ENCODE measurements around the gene FOXF1. TPM values are rescaled to one million over a fixed set of nuclear protein-coding genes. Genes with fewer than 3 reads are reported as not detected.

Gene FOXF1
- total RNA-seq, 1 experiment from 2014 or later, result not detected

DNA sequence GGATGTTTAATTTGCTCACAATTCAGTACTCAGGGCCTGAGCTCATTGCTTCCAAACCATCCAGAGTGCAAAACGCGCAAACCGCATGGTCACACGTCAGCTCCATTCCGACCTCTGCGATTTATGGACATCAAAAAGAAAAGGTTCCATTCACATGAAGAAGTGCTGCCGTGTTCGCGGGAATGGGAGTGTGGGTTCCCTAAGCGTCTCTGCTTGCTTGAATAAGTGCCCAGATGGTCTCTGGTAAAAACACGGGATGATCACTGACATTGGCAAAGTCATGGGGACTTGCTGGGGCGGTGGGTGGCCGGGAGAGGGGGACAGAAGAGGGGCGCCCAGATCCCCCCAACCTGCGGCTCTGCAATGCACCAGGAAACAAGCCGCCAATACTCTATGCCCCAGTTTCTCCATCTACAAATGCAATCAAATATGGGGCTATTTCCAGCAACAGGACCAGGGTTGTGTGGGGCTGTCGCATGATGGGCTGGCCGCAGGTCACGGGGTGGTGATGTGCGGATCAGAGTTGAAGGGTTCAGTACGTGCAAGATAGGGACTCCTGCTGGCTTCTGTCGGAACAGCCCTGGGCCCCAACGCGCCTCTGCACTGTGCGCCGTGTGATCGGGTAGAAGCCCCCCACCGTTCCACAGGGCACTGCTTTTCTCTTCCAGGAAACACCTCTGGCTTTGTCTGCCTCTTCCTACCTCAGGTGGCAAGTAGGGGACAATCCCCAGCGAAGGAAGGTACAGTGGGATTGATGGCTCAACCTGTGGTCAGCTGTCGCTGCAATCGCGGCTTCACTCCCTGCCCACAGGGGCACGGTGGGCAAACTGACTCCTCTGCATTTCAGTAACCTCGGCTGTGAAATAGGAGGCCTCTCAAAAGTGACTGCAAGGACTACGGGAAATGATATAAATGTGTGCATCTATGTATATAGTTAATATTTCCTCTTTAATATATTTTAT is 11.2 kb downstream of the FOXF1 start:
- H3K9me2 ChIP-seq (replicated peaks; ENCODE audit: low read length), result no peaks in the 10 kb centered on the region
- CTCF ChIA-PET, result no interaction called here
- TF ChIP-seq, protein P1, sequence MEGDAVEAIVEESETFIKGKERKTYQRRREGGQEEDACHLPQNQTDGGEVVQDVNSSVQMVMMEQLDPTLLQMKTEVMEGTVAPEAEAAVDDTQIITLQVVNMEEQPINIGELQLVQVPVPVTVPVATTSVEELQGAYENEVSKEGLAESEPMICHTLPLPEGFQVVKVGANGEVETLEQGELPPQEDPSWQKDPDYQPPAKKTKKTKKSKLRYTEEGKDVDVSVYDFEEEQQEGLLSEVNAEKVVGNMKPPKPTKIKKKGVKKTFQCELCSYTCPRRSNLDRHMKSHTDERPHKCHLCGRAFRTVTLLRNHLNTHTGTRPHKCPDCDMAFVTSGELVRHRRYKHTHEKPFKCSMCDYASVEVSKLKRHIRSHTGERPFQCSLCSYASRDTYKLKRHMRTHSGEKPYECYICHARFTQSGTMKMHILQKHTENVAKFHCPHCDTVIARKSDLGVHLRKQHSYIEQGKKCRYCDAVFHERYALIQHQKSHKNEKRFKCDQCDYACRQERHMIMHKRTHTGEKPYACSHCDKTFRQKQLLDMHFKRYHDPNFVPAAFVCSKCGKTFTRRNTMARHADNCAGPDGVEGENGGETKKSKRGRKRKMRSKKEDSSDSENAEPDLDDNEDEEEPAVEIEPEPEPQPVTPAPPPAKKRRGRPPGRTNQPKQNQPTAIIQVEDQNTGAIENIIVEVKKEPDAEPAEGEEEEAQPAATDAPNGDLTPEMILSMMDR (conservative IDR thresholded peaks at IDR 0.05; ENCODE audit: low read depth, low read length), result no peak
- TF ChIP-seq EZH2phosphoT487 (IDR thresholded peaks at IDR 0.05; ENCODE audit: borderline replicate concordance, low read length), result no peak
- TF ChIP-seq EZH2 (IDR thresholded peaks at IDR 0.05; ENCODE audit: low read length, unreplicated experiment), result no peak
- no peak for ATAC-seq
- no peaks in the 10 kb centered on the region for H3F3A ChIP-seq (ENCODE audit: low read length, unreplicated experiment)
- no peak overlapping the region for H3K27ac ChIP-seq (ENCODE audit: low read length)
- no peak overlapping the region for H2AFZ ChIP-seq (ENCODE audit: low read length)
- H4K20me1 ChIP-seq (ENCODE audit: low read length), result no peaks in the 10 kb centered on the region
- H3K27me3 ChIP-seq (ENCODE audit: low read length), result peaks cover 23% of the 10 kb centered on the region
- POLR2A ChIA-PET (ENCODE audit: unreplicated experiment), result no interaction called here
- H3K36me3 ChIP-seq (ENCODE audit: low read depth, low read length), result no peaks in the 10 kb centered on the region
- H3K4me2 ChIP-seq (ENCODE audit: low read length), result no peak overlapping the region
- no peaks in the 10 kb centered on the region for H3K9me3 ChIP-seq (ENCODE audit: low read length)
- H3K4me3 ChIP-seq (ENCODE audit: low read length), result no peak overlapping the region
- no peak overlapping the region for H3K9ac ChIP-seq (ENCODE audit: low read length)
- 0 out of 2 replicates have a peak, but pooled peaks cover 6% of the 10 kb centered on the region for H3K4me1 ChIP-seq (ENCODE audit: insufficient read depth, low read length)
- BruUV-seq (replicated peaks), result no TSS peak
- no peaks in the 10 kb centered on the region for H3K79me2 ChIP-seq (ENCODE audit: low read length)
- DNase-seq, result no peak
- intact Hi-C loops (cut with micrococcal nuclease), result loop anchor here (2.0 kb wide), 1 partner anchor 701 kb away; no protein-coding TSS in a partner anchor

DNA sequence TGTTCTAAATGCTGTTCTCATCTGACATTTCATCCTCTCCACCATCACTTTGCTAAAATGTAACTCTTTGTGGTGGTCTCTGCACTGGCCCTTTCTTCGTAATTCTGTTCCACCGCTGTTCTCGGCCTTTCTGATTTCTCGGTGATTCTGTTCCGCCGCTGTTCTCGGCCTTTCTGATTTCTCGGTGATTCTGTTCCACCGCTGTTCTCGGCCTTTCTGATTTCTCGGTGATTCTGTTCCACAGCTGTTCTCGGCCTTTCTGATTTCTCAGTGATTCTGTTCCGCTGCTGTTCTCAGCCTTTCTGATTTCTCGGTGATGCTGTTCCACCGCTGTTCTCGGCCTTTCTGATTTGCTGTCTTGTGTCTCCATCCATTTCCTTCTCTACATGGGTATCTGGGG is 12.3 kb downstream of the FOXF1 start:
- H3K4me1 ChIP-seq (ENCODE audit: insufficient read depth, low read length), result 0 out of 2 replicates have a peak, but pooled peaks cover 6% of the 10 kb centered on the region
- H3K9me3 ChIP-seq (ENCODE audit: low read length), result no peaks in the 10 kb centered on the region
- ATAC-seq, result no peak
- no peaks in the 10 kb centered on the region for H4K20me1 ChIP-seq (ENCODE audit: low read length)
- no peak for DNase-seq
- no peaks in the 10 kb centered on the region for H3K36me3 ChIP-seq (ENCODE audit: low read depth, low read length)
- POLR2A ChIA-PET (ENCODE audit: unreplicated experiment), result no interaction called here
- CTCF ChIA-PET, result no interaction called here
- no peak overlapping the region for H3K4me2 ChIP-seq (ENCODE audit: low read length)
- no peak overlapping the region for H2AFZ ChIP-seq (ENCODE audit: low read length)
- H3K27me3 ChIP-seq (ENCODE audit: low read length), result 0 out of 2 replicates have a peak, but pooled peaks cover 12% of the 10 kb centered on the region
- intact Hi-C loops (cut with micrococcal nuclease), result no loop called here
- no peak overlapping the region for H3K9ac ChIP-seq (ENCODE audit: low read length)
- H3K9me2 ChIP-seq (replicated peaks; ENCODE audit: low read length), result no peaks in the 10 kb centered on the region
- H3F3A ChIP-seq (ENCODE audit: low read length, unreplicated experiment), result no peaks in the 10 kb centered on the region
- TF ChIP-seq EZH2phosphoT487 (IDR thresholded peaks at IDR 0.05; ENCODE audit: borderline replicate concordance, low read length), result no peak
- TF ChIP-seq, protein P1 (conservative IDR thresholded peaks at IDR 0.05; ENCODE audit: low read depth, low read length), result no peak
- no peaks in the 10 kb centered on the region for H3K79me2 ChIP-seq (ENCODE audit: low read length)
- no peak overlapping the region for H3K27ac ChIP-seq (ENCODE audit: low read length)
- H3K4me3 ChIP-seq (ENCODE audit: low read length), result no peak overlapping the region
- no TSS peak for BruUV-seq (replicated peaks)
